Lower lobe of right lung (tissue), 2 donors: Measurements from ENCODE around the gene TXNRD1. TPM values are rescaled to one million over a fixed set of nuclear protein-coding genes. Genes with fewer than 3 reads are reported as not detected.

ENCODE experiments used
- ATAC-seq, 2 donors: fragments of 200-7000 bp; cut with Tn5 transposase; one replicate each; pipeline ENCODE4 v1.9.1; 2020 to 2022; ENCODE audit warnings: mild to moderate bottlenecking in 2 of 2, moderate library complexity in 2 of 2
- DNase-seq: peaks from one replicate; pipeline ENCODE4 v3.0.0-alpha.2; 2020
- H3K27ac ChIP-seq: fragments of 200-600 bp; one replicate; pipeline ENCODE4 v1.8.0; 2022
- H3K27me3 ChIP-seq: fragments of 200-600 bp; one replicate; pipeline ENCODE4 v1.8.0; 2022; ENCODE audit warnings: low read depth
- H3K36me3 ChIP-seq: fragments of 200-600 bp; one replicate; pipeline ENCODE4 v1.8.0; 2022; ENCODE audit warnings: mild to moderate bottlenecking
- H3K4me1 ChIP-seq: fragments of 200-600 bp; one replicate; pipeline ENCODE4 v1.8.0; 2022
- H3K4me3 ChIP-seq: fragments of 200-600 bp; one replicate; pipeline ENCODE4 v1.8.0; 2022; ENCODE audit warnings: mild to moderate bottlenecking
- H3K9me3 ChIP-seq: fragments of 200-600 bp; one replicate; pipeline ENCODE4 v1.8.0; 2022
- CTCF ChIP-seq: fragments of 200-600 bp; IDR thresholded peaks from one replicate; pipeline ENCODE4 v1.8.0; 2022; ENCODE audit warnings: antibody characterized with exemption, mild to moderate bottlenecking
- intact Hi-C: fragments of 100-400 bp; cut with DNase I; formaldehyde crosslinking; loops from one replicate; pipeline ENCODE4 v1.11.0; 2022
- total RNA-seq: library from RNA; stranded (reverse); fragmentation: NEBNext Ultra II Directional; extraction: Animal tissue kit (Norgen Biotek cat#: 25700); gene quantifications from one replicate; pipeline ENCODE4 v1.2.1, GENCODE V29; 2021
- donor health status: DM: no; HTN: yes; CAD: no; lungs with severe emphysema.

TXNRD1 gene
- total RNA-seq, 1 donor from 2014 or later = 144 TPM

GRCh38 chr12:104377514-104377812 is 161.9 kb downstream of the TXNRD1 start:
- Histone ChIP-seq H3K27me3 (no peaks in the 10 kb centered on the region), H3K36me3 (no peaks in the 10 kb centered on the region), H3K9me3 (no peaks in the 10 kb centered on the region), H3K27ac (no peak overlapping the region), H3K4me1 (peaks cover 11% of the 10 kb centered on the region), H3K4me3 (no peak overlapping the region)
- intact Hi-C loops = no loop called here
- no peak for ATAC-seq
- DNase-seq = no peak
- no peak for TF ChIP-seq CTCF

DNA sequence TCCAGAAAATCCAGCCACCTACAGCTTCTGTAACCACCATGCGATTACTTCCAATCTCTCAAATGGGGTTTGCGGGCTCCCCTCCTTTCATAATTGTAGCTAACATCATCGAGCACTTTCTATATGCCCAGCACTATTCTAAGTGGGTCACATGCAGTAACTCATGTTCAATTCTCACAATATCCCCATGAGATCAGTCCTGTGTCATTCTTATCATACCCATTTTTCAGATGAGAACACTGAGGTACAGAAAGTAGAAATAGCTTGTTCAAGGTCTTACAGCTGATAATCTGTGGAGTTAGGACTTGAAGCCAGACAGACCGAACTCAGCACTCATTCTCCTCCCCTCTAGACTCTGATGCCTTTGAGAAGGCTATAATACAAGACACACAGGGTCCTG is 162.8 kb downstream of the TXNRD1 start:
- Histone ChIP-seq H3K27me3 (no peaks in the 10 kb centered on the region), H3K9me3 (no peaks in the 10 kb centered on the region), H3K4me3 (no peak overlapping the region), H3K27ac (no peak overlapping the region), H3K36me3 (no peaks in the 10 kb centered on the region), H3K4me1 (peaks cover 11% of the 10 kb centered on the region)
- intact Hi-C loops = no loop called here
- no peak for DNase-seq
- TF ChIP-seq CTCF = no peak
- no peak for ATAC-seq

GRCh38 chr12:104381341-104381730 is 165.8 kb downstream of the TXNRD1 start:
- Histone ChIP-seq H3K27ac (no peak overlapping the region), H3K9me3 (no peaks in the 10 kb centered on the region), H3K4me1 (peaks cover 11% of the 10 kb centered on the region), H3K27me3 (no peaks in the 10 kb centered on the region), H3K4me3 (no peak overlapping the region), H3K36me3 (no peaks in the 10 kb centered on the region)
- TF ChIP-seq CTCF = no peak
- intact Hi-C loops = loop anchor here (5.0 kb wide), 2 partner anchors 496 to 671 kb away; no protein-coding TSS in a partner anchor
- DNase-seq (no peak), ATAC-seq (no peak)

DNA sequence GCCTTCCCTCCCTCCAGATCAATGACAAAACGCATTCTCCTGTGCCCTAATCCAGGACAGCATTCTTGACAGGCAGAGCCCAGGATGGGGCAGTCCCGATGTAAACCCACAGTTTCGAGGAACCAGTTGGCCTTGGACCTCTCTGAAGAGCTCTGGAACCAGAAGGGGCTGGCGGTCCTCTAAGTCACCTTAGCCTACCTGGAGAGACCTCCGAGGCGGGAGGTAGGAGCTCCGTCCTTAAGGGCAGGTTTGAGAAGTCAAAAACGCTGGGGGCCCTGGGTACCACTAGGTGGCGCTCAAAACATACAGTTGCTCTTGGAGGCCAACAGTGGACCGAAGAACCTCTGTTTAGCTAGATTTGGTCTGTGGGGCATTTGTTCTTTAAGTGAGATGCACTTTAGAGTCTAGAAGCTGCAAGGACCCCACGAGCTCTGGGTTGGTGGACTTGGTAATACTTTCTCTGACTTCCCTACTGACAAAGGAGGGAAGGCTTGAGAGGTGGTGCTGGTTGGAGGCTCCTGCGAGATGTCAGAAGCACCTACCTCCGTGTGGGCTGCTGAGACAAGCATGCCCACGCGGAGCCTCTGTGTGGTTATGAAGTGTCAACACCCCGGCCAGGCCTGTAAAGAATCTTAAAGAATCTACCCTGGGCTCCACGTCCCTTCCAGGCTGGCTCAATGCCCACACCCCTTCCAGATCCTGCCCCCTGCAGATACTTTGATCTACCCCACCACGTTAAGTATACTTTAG is 166.3 kb downstream of the TXNRD1 start:
- intact Hi-C loops = loop anchor here (5.0 kb wide), 2 partner anchors 495 to 670 kb away; no protein-coding TSS in a partner anchor
- H3K27ac ChIP-seq = no peak overlapping the region
- H3K36me3 ChIP-seq = no peaks in the 10 kb centered on the region
- H3K27me3 ChIP-seq = no peaks in the 10 kb centered on the region
- no peaks in the 10 kb centered on the region for H3K9me3 ChIP-seq
- H3K4me1 ChIP-seq = peaks cover 11% of the 10 kb centered on the region
- peak; percentile 89 to 94 for ATAC-seq
- peak; percentile 80 for DNase-seq
- TF ChIP-seq CTCF = peak; percentile 98
- H3K4me3 ChIP-seq = no peak overlapping the region

GRCh38 chr12:104384141-104384880 is 168.7 kb downstream of the TXNRD1 start:
- intact Hi-C loops = loop anchor here (5.0 kb wide), 2 partner anchors 493 to 668 kb away; no protein-coding TSS in a partner anchor
- no peak for TF ChIP-seq CTCF
- Histone ChIP-seq H3K27me3 (no peaks in the 10 kb centered on the region), H3K4me3 (no peak overlapping the region), H3K27ac (no peak overlapping the region), H3K4me1 (peaks cover 11% of the 10 kb centered on the region), H3K9me3 (no peaks in the 10 kb centered on the region), H3K36me3 (no peaks in the 10 kb centered on the region)
- no peak for DNase-seq
- no peak for ATAC-seq
